HG03520 (cell line): ENCODE measurements around the gene CAMK1D.

Experiments used
- ATAC-seq: cut with Tn5 transposase; IDR thresholded peaks from one replicate; pipeline ENCODE4 v1.9.1; 2021; ENCODE audit warnings: mild to moderate bottlenecking, moderate library complexity; ENCODE audit not compliant: unreplicated experiment

CAMK1D gene

DNA sequence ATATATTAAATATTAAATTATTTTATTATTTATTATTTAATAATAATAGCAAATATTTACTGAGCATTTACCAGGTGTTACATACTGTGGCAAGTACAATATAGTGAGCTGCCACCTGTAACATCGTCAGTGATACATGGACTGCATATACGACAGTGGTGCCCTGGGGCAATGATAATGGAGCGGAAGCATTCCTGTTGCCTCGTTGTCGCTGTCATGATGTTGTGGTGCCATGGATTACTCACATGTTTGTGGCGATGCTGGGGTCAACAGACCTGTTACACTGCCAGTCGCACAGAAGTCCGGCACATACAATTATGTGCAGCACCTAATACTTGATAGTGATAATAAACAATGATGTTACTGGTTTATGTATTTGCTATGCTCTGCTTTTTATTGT lies 20.6 kb downstream of the CAMK1D start:
- ATAC-seq = no peak

DNA sequence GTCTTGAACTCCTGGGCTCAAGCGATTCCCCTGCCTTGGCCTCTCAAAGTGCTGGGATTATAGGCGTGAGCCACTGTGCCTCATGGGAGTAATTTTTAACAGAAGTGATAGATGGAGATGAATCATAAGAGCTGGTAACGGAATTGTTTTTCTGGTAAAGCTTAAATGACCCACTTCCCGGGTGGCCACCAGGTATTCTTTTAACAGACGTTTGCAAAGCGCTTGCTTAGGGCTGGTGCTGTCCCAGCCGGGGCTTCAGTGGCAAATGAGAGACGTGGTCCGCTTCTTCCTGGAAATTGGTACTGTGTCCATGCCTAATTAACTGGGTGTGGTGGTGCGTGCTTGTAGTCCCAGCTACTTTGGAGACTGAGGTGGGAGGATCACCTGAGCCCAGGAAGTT lies 23.5 kb downstream of the CAMK1D start:
- no peak for ATAC-seq

DNA sequence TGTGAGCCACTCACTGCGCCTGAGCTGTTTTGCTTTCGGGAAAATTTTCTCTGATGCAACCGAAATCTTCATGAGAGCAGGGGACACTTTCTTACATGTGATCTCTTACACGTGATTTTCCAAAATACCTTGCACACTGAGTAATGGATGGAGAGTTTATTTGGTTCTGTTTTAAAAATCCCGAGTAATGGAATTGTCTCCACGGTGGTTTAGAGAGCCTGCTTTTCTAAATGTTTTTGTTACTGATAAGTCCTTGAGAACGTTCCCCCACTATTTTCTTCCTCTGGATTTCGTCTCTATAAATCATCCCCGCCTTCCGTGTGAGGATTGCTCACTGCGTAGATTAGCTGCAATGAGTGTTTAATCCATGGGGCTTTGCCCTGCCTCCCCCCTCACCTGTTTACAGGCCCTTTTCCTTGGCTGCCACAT lies 25.7 kb downstream of the CAMK1D start:
- ATAC-seq = no peak

DNA sequence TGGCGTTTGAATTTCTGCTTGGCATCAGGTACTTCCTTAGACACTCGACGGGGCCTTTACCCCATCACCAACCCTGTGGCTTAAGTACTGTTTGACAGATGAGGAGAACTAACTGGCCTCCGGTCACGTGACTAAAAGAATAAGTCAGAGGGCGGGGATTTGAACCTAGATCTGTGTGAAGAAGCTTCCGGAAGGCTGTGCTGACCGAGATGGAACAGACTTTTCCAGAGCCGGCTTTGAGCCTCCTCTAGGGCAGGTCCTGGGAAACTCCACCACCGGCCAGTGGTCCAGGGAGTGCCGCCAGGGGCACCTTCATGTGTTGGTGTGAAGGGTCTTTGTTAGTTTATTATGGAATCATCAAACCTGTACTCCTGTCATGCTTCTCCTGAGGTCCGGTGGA lies 26.9 kb downstream of the CAMK1D start:
- no peak for ATAC-seq

DNA sequence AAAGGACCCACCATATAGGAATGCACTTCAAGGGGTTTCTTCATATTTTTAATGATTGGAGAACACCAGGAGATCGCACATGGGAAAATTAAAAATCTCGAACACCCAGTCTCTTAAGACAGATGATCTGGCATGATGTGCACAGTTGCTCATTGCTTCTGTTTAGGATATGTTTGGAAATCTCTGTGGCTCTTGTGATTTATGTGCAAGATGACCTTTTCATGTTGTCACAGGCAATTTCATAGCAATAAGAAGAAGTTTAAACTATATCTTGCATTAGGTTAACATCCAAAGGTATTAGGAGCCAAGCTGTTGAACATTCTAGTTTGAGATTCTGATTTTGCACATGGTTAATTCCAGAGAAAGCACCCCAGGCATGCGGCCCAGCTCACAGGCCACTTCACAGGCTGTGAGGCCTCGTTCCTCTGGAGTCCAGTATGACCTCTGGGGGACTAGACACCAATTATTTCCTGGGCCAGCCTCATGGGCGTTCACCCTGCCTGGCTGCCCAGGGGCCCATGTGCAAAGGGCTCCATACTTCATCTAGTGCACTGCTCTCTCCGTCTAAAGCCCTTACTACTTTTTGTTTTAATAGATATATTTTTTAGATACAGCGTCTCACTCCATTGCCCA lies 28.4 kb downstream of the CAMK1D start:
- no peak for ATAC-seq

DNA sequence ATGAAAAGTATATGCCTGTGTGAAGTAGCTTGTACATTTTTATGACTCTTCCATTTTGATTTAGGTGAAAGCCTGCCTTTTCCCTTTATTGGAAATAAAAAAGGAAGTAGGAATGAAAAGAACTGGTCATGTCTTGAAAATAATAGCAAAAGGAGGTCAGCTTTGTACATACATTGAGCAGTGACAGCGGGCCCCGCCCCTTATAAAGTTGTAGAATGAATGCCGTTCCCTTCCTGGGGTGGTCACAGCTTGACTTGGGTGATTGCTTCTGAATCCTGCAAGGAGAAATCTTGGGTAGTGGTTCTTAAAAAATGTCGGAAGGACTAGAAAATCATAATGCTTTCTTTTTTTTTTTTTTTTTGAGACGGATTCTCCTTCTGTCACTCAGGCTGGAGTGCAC lies 31.7 kb downstream of the CAMK1D start:
- ATAC-seq = no peak

DNA sequence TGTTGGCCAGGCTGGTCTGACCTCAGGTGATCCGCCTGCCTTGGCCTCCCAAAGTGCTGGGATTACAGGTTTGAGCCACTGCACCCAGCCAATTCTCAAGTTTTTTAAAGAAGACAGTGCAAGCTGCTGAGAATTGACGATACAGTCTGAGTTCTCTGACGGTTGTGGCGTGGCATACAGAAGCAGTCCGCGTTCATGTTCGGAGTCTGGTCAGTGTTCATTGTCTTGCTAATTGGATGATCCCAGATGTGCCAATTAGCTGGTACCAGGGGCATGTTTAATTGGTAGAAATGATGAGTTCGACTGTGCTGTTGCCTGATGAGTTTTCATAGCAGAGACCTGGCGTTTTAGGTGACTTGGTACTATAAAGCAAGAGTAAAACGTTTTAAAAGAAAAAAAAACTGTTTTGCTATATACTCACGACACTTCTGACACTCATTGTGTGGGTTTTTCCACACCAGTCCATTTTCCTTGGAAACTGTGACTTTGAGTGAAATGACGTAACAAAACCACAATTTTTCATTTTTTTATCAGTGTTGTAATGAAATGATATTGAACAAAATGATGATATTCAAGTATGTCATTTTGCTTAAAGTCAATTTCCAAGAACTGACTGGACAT lies 32.3 kb downstream of the CAMK1D start:
- ATAC-seq = no peak

DNA sequence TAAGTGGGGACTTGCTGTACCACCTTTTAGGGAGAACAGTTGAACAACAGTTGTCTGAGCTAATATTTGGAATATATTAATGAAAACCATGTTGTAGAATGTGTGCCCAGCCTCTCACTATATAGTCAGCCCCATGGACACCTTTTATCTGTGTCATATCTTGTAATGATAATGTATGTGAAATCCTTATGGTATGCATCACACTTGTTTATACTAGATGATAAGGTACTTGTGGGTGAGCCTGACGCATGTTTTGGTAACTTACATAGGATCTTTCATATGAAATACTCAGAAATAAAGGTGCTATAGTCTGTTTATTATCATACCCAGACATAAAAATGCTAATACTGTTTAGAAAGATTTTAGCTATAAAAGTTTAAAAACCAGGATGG lies 32.8 kb downstream of the CAMK1D start:
- ATAC-seq = no peak

DNA sequence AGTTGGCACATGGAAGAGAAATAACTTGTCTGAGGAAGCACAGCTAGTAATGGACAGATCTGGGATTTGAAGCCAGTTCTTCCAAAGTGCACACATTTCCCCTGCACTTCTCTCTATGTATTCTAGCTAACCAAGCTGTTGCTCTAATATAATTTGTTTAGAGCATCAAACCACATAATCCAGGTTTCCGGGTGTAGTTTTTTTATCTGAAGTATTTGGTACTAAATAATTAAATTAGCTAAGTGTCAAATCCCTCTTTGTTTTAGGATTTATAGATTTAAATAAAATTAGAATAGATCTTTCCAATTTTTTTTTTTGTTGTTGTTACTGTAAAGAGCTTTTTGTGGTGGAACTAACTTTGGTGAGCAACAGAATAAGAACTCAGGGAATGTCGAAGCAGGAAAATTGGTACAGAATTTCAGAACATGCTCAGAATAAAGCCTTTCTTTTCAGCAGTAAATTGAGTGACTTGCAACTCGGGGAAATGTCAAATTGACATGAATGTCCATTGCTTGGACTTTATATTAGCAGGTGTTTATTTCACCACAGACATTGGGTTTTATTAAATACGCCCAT lies 33.7 kb downstream of the CAMK1D start:
- no peak for ATAC-seq

DNA sequence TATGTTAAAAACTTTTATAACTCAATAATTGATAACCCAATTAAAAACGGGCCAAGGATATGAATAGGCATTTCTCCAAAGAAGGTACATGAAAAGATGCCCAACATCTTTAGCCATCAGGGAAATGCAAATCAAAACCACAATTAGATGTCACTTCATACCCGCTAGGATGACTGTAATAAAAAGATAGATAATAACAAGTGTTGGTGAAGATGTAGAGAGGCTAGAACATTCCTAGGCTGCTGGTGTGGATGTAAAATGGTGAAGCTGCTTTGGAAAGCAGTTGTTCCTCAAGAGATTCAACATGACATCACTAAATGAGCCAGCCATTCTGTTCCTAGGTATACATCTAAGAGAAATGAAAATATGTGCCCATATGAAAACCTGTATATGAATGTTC lies 35.6 kb downstream of the CAMK1D start:
- ATAC-seq = no peak

DNA sequence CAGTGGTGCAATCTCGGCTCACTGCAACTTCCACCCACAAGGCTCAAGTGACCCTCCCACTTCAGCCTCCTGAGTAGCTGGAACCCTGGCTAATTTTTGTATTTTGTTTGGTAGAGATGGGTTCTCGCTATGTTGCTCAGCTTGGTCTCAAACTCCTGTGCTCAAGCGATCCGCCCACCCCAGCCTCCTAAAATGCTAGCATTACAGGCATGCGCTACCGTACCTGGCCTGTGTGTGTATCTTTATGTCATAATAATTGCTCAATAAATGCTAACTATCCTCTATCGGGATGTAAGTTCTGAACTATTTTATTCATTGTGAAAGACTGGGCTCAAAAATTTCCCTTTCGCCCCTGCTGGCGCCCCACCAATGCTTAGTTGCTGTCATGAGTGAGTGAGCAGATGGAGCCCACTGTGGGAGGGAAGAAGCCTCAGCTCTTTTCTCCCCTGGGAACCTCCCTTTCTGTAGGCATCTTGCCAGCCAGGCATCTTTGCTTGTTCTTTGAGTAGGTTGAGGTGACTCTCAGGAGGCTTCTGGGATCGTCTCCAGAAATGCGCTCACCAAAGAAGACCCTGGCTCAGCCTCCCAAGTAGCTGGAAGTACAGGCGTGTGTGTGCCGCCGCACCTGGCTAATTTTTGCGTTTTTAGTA lies 38.3 kb downstream of the CAMK1D start:
- no peak for ATAC-seq

DNA sequence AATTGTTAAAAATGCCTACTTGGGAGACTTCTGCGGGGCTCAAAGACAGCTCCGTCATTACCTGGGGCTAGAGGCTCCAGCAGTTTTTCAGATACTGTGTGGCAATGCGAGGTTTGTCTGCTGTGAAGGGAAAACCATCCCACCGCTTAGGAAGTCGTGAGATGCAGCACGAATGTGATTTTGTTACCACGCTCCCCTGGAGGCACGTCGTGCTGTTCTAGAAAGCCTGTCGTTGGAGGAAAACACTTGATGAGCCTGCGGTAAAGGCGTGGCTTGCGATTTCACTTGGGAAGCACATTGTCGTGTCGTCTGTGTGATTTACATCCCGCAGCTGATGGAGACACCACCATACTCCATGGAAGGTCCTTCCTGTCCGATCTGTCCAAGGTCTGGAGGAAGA lies 39.3 kb downstream of the CAMK1D start:
- no peak for ATAC-seq

DNA sequence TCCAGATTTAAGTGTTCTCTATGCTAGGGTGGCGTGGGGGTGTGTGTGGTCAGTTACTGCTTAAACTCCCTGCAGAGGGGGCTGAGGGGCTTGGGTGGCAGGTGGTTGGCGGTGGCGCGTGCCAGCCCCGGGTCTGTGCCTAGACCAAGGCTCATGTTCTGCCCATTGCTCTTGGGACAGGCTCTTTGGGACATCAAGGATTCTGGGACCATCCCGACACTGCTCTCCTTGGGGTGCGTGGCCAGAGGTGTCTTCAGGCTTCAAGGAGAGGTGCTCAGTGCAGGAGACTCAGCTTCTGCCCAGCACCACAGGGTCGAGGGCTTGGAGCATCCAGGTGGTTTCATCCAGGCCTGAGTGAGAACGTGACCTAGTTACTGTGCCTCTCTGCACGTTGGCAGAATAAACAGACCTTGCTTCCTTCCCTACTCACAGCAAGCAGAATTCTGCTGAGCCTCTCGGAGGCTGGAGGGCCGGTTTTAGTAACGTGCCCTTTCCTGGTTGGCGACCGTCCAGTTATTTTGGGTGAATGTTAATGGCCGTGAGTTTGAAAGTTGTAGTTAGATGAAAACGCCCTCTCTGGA lies 39.9 kb downstream of the CAMK1D start:
- ATAC-seq = no peak

DNA sequence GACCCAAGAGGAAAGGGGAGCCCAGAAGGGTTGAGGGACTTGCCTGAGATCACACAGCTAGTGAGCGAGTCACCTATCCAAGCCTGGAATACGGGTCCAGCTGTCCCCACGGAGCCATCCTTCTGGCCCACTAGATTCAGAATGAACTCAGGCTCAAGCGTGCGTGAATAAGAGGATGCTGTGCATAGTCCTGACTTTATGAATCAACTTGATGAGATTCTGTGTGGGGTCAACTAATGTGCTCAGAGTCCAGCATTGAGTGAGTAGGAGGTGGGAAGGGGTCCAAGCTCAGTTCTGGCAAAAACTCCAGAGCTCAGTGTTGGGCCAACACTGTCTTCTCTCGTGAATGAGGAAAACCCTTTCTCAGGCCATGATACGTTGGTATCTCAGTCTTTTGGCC lies 41.4 kb downstream of the CAMK1D start:
- ATAC-seq = no peak

DNA sequence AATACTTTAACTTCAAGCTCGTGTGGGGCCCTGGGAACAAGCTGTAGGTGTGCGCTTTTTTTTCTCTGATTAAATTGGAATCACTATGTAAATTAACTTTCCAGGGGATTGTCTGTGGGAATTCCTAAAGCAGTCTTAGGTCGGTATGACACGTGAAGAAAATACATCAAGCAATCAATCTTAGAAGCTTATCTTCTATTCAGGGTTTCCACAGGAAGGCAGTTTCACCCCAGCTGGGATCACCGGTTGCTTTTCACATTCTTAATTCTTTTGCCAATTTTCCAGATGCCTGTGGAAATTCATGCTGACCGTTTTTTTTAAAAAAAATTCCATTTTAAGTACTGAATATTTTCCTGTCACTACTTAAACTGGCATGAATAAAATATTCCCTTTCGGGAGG lies 41.9 kb downstream of the CAMK1D start:
- ATAC-seq = no peak

DNA sequence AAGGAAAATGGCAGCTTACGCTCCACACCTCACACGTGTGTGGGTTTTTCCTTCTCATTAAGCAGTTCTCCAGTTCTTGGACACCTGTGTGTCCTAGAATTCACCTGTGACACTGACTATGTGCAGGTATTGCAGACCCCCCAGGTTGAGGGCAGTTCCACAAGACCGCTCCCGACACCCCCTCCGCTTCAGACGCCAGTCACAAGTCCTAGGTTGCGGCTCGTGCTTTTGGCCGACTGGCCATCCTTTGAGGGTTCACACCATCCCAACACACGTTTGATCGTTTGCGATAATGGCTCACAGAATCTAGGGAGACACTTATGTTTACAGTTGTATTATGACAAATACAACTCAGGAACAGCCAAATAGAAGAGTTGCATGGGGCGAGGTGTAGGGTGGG lies 44.5 kb downstream of the CAMK1D start:
- ATAC-seq = no peak

DNA sequence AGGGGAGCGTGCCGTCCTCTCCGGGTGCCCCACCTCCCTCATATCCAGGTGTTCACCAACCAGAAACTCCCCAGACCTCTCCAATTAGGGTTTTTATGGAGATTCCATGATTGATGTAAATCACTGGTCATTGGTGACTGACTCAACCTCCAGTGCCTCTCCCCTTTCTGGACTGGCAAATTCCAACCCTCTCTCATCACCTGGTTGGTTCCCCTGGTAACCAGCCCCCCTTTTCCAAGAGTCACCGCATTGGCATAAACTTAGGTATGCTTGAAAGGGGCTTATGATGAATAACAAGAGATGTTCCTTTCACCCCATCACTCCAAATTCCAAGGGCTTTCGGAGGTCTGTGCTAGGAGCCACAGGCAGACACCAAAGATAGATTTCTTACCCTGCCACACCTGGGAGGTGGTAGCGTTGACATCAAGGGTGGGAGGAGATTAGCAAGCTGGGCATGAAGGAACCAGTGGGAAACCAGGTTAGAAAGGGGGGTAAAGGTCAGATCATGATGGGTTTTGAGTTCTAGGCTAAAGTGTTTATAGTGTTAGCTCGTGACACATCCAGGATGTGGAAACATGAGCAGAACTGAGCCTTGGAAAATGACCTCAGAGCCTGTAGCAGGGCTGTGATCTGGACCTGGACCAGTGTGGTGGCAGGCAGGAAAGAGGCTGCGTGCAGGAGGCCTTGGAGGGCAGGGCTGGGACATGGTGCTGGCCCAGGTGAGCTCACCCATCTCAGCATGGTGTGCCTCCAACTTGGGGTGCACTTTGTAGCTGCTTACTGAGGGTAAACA lies 45.1 kb downstream of the CAMK1D start:
- no peak for ATAC-seq

DNA sequence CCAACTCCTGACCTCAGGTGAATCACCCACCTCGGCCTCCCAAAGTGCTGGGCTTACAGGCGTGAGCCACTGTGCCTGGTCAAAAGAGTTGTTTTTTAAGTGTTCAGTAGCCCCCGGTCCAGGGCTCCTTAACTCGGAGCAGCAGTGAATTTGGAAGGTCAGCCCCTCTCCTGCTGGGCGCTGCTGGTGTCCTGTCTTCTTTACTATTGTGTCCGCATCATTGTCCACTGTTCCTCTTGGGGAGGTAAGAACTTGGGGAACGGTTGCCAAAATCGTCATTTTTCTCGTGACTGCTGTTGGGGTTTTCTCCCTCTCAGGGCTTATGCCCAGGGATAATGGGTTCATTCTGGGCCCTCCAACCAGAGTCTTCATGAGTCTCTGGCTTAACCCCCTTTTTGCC lies 46.7 kb downstream of the CAMK1D start:
- ATAC-seq = no peak

DNA sequence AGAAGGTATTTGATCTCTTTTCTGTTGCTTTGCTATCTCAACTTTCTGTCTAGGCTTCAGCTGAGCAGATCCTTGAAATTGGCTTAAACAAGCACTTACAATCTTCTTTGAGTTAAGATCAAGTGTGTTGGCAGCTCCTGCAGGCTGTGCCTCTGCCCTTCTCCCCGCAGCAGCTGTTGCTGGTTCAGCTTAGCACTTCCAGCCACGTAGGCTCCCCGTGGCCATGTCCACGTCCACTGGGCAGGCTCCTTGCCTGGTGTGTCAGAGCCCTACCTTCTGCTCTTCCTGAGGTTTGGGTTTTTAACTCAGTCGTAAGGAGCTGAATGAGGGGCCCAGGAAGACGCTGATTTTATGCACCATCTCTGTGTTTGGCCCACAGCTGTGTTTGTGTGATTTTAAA lies 47.2 kb downstream of the CAMK1D start:
- no peak for ATAC-seq

DNA sequence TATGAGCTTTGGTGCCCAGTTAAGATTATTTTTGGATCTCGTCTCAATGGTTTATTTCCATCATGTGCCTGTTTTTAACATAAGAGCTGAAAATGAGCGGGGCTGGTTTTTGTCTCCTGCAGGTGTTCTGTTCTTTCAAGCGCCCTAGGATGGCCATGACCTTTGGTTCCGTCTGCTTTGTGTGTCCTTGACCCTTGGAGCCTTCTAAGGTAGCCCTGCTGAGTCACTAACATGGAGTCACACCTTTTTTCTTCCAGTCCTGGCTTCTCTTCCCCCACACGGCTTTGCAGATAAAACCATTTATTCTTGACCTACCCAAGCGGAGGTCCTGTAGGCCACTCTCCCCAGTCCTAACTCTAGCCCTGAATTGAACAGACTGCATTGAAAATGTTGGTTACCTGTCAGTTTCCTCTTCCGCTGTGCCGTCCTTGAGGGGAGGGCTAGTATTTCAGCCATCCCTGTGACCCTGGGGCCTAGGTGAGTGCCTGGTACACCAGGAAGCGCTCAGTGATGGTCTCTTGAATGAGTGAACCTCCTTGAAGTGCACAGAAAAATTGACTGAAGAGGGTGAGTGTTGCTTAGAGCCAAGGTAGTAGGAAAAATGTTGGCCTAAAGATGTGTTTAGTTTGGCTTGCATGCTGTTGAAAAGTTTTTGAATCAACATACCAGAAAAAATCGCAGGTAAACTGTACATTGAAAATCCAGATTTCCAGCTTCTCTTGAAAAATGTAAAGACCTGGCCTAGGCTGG lies 48.0 kb downstream of the CAMK1D start:
- no peak for ATAC-seq
